K562 (cell line): Measurements from ENCODE around the gene PTX3.

ENCODE experiments used
- BHLHE40 ChIP-seq: IDR thresholded peaks from 2 replicates; pipeline ENCODE4 v1.6.1; 2011; ENCODE audit warnings: low read length, improper control_type of control experiment
- E2F1 ChIP-seq: sonication (generic); formaldehyde crosslinking; IDR thresholded peaks from 2 replicates; pipeline ENCODE4 v1.8.1; 2023; ENCODE audit warnings: mild to moderate bottlenecking, missing genetic modification reagents, moderate library complexity
- HCFC1 ChIP-seq: IDR thresholded peaks from 2 replicates; pipeline ENCODE4 v1.6.1; 2012; ENCODE audit warnings: low read depth, low read length, improper control_type of control experiment
- SMARCA4 ChIP-seq: fragments of 450-650 bp; IDR thresholded peaks from 2 replicates; pipeline ENCODE4 v1.6.1; 2016
- ZNF644 ChIP-seq: fragments of 200-800 bp; sonication (Bioruptor generic); IDR thresholded peaks from 2 replicates; pipeline ENCODE4 v1.6.1; 2016; ENCODE audit warnings: low read depth, missing genetic modification characterization, missing compliant biosample characterization

- TF ChIP-seq ZNF644, result no peak
- TF ChIP-seq BHLHE40, result no peak
- TF ChIP-seq HCFC1, result no peak
- TF ChIP-seq E2F1 (CRISPR knock-in tag), result no peak
- peak; percentile 34; the same call in 1 of the 2 replicates for TF ChIP-seq SMARCA4
Measured at GRCh38 chr3:157475921-157476414, 39.3 kb downstream of the PTX3 start.
